ENCODE data around the gene PIK3C2A.
"Not testable (repeated sequence)": the region's sequence is repeated elsewhere in the genome, so short reads cannot be mapped to it uniquely, and the experiment has no call there.

The PIK3C2A gene

DNA sequence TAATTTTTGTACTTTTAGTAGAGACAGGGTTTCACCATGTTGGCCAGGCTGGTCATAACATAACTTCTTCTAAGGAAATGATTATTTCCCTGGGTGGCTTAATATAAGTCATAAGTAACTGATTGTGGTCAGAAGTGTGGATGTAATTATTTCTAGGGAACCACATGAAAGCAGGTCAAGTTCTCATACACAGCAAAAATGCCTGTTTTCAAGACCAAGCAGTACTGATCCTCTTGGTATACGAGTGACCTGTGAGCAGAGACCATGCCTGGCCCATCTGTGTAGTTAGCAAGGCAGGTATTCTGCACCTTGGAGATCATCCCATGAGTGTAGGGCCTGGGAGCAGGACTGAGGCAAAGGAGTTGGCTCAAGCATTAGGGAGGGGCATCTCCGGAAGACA, 36.3 kb upstream of the PIK3C2A start:
- peak; percentile 42 for DNase-seq (ENCODE audit: extremely low read depth, insufficient read length)
- TF ChIP-seq, protein P1, sequence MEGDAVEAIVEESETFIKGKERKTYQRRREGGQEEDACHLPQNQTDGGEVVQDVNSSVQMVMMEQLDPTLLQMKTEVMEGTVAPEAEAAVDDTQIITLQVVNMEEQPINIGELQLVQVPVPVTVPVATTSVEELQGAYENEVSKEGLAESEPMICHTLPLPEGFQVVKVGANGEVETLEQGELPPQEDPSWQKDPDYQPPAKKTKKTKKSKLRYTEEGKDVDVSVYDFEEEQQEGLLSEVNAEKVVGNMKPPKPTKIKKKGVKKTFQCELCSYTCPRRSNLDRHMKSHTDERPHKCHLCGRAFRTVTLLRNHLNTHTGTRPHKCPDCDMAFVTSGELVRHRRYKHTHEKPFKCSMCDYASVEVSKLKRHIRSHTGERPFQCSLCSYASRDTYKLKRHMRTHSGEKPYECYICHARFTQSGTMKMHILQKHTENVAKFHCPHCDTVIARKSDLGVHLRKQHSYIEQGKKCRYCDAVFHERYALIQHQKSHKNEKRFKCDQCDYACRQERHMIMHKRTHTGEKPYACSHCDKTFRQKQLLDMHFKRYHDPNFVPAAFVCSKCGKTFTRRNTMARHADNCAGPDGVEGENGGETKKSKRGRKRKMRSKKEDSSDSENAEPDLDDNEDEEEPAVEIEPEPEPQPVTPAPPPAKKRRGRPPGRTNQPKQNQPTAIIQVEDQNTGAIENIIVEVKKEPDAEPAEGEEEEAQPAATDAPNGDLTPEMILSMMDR (IDR thresholded peaks at IDR 0.05; ENCODE audit: insufficient read depth, low read length, poor library complexity, severe bottlenecking) = no peak
- no peaks in the 10 kb centered on the region for H3K36me3 ChIP-seq (ENCODE audit: control insufficient read depth, insufficient read depth, low read length)
- no peak overlapping the region for H3K4me3 ChIP-seq (replicated peaks; ENCODE audit: low read depth, low read length)
- no peaks in the 10 kb centered on the region; the same call in 1 of the 2 replicates for H3K27me3 ChIP-seq (replicated peaks; ENCODE audit: control insufficient read depth, insufficient read depth, low read length)

DNA sequence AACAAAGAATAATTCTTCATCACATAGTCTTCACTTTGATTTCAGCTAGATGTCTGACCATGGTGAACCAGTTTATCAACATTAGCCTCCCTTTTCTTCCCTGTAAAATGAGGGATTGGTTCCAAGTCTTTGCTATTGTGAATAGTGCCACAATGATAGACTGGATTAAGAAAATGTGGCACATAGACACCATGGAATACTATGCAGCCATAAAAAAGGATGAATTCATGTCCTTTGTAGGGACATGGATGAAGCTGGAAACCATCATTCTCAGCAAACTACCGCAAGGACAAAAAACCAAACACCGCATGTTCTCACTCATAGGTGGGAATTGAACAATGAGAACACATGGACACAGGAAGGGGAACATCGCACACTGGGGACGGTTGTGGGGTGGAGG, 35.2 kb upstream of the PIK3C2A start:
- H3K27me3 ChIP-seq (replicated peaks; ENCODE audit: control insufficient read depth, insufficient read depth, low read length); DNase-seq (ENCODE audit: extremely low read depth, insufficient read length); H3K36me3 ChIP-seq (ENCODE audit: control insufficient read depth, insufficient read depth, low read length); H3K4me3 ChIP-seq (replicated peaks; ENCODE audit: low read depth, low read length): not testable (repeated sequence)

GRCh38 chr11:17240780-17241179, 33.0 kb upstream of the PIK3C2A start:
- TF ChIP-seq, protein P1 (IDR thresholded peaks at IDR 0.05; ENCODE audit: insufficient read depth, low read length, poor library complexity, severe bottlenecking) = no peak
- Histone ChIP-seq H3K27me3 (replicated peaks; ENCODE audit: control insufficient read depth, insufficient read depth, low read length) (no peaks in the 10 kb centered on the region; the same call in 1 of the 2 replicates), H3K4me3 (replicated peaks; ENCODE audit: low read depth, low read length) (no peak overlapping the region), H3K36me3 (ENCODE audit: control insufficient read depth, insufficient read depth, low read length) (no peaks in the 10 kb centered on the region)
- DNase-seq (ENCODE audit: extremely low read depth, insufficient read length) = no peak

- H3K27me3 ChIP-seq (replicated peaks; ENCODE audit: control insufficient read depth, insufficient read depth, low read length); DNase-seq (ENCODE audit: extremely low read depth, insufficient read length); H3K4me3 ChIP-seq (replicated peaks; ENCODE audit: low read depth, low read length); H3K36me3 ChIP-seq (ENCODE audit: control insufficient read depth, insufficient read depth, low read length): not testable (repeated sequence)
These were observed 32.1 kb upstream of the PIK3C2A start for GRCh38 chr11:17239927-17240326.

GRCh38 chr11:17238377-17238776, 30.6 kb upstream of the PIK3C2A start:
- TF ChIP-seq, protein P1 (IDR thresholded peaks at IDR 0.05; ENCODE audit: insufficient read depth, low read length, poor library complexity, severe bottlenecking) = no peak
- DNase-seq (ENCODE audit: extremely low read depth, insufficient read length) = no peak
- H3K4me3 ChIP-seq (replicated peaks; ENCODE audit: low read depth, low read length) = no peak overlapping the region
- H3K27me3 ChIP-seq (replicated peaks; ENCODE audit: control insufficient read depth, insufficient read depth, low read length) = no peaks in the 10 kb centered on the region
- H3K36me3 ChIP-seq (ENCODE audit: control insufficient read depth, insufficient read depth, low read length) = no peaks in the 10 kb centered on the region

- TF ChIP-seq, protein P1 (IDR thresholded peaks at IDR 0.05; ENCODE audit: insufficient read depth, low read length, poor library complexity, severe bottlenecking) = no peak
- Histone ChIP-seq H3K27me3 (replicated peaks; ENCODE audit: control insufficient read depth, insufficient read depth, low read length) (no peaks in the 10 kb centered on the region), H3K36me3 (ENCODE audit: control insufficient read depth, insufficient read depth, low read length) (no peaks in the 10 kb centered on the region), H3K4me3 (replicated peaks; ENCODE audit: low read depth, low read length) (no peak overlapping the region)
- no peak for DNase-seq (ENCODE audit: extremely low read depth, insufficient read length)
These were observed 25.3 kb upstream of the PIK3C2A start for GRCh38 chr11:17233101-17233500.

All from GM06990 (cell line).